Hematopoietic multipotent progenitor cell treated with erythropoietin and hydrocortisone succinate and interleukin-3 and kit ligand, for 4 days (in vitro differentiated cells): ENCODE measurements around the gene HIC1.

ENCODE experiments used
- DNase-seq: peaks from one replicate; pipeline ENCODE4 v3.0.0-alpha.2; 2015

The HIC1 gene

DNA sequence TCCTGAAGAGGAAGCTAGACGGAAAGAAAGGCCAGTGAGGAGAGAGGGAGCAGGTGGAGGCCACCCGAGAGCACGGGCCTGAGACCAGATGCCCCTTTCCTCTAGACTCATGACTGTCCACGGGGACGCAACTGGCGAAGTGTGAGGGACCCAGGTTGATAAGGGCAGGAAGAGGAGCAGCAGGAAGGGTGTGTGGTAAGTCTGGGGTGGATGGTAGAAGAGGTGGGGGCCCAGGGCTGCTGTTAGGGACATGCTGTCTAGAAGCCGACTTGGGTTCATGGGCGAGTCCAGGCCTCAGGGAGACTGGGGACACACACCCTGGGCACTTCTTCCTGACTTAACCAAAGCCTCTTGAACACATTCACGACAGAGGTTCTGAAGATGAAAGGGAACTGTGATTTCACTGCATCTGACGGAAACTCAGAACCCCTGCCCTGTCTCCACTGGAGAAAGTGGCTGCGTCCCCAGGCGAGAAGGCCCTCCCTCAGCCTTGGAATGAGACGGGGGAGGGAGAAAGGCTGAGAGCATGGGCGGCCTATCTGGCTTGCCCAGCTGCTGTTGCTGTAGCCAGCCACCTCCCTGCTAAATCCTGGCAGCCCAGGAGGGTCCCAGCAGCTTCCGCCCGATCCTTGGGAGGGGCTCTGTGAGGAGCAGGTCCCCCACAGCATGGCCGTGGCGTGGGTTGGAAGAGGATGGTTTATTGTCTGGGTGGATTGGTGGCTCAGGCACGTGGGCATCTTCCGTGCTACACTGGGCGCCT, 6.0 kb downstream of the HIC1 start:
- peak; percentile 30 for DNase-seq

DNA sequence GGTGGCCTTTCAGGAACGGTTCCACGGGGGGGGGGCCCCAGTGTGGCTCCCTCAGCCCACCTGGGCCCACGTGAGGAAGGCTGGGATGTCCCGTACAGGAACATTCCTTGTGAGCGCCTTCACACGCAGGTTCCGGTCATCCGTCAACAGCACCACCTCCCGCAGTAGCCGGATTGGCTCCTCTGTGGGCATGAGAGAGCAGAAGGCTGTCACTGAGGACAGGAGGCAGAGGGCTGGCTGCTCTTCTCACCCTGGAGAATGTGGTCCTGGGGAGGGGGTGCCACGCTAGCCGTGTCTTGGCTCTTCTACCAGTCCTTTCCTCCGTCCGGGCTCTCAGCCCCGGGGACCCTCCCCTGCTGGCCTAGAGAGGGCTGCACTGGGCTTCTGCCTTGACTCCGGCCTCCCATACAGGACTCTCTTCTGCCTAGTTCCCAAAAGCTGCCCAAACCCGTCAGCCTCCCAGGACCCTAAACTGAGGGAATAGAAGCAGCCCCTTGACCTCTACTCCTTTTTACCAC, 6.6 kb downstream of the HIC1 start:
- no peak for DNase-seq

DNA sequence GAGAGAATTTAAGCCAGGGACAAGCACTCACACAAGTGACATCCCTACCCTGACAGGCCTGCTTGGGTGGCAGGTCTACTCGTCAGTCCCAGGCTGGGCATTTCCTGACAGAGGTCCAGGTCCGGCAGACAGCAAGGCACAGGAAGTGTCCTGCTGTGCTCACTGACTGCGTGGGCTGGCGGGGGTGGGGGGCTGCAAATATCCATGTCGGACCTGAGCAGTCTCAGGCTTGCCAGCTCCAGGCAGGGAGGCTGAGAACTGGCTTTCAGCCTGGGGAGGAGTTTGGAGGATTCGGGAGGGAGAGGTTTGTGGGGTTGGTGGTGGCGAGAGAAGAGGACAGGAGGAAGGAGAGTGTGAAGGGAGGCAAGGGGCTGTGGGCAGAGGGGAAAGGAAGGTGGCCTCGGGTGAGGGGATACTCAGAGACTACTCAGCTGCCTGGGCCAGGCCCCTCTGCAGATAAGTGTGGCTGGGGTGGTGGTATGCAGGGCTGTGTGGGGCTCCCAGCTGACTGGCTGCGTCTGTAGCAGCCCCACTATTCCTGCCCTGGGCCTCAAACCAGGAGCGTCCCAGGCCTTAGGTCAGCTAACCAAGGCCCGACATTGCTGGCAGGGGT, 7.8 kb downstream of the HIC1 start:
- no peak for DNase-seq

DNA sequence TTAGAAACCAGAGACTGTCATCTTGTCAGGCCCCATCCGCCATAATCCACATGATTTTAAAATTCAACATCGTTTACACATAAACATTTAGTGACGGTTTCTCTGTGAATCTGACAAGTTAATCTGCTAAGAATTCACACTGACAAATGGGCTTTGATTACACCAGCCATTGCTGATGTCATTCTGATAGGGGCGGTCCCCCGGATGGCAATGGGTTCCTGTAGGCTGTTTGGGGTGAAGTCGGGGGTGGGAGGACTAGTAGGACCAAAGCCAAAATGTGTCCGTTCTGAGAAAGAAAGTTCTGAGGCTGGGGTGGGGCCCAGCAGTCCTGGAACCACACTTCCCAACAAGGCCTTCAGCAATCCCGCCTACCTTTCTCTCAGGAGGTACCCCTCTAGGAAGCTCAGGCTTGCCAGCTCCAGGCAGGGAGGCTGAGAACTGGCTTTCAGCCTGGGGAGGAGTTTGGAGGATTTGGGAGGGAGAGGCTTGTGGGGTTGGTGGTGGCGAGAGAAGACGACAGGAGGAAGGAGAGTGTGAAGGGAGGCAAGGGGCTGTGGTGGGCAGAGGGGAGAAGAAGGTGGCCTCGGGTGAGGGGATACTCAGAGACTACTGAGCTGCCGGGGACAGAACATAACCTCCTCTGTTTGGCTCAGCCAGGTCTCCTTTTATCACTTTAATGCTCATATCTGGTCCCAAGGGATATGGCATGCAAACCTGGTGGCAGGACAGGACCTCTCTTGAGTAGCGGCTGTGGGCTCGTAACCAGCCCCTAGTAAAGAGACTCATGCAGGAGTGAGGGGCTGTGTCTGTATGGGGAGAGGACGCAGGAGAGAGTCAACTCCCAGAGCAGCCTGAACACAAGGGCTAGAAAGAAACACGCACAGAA, 8.6 kb downstream of the HIC1 start:
- DNase-seq: no peak

DNA sequence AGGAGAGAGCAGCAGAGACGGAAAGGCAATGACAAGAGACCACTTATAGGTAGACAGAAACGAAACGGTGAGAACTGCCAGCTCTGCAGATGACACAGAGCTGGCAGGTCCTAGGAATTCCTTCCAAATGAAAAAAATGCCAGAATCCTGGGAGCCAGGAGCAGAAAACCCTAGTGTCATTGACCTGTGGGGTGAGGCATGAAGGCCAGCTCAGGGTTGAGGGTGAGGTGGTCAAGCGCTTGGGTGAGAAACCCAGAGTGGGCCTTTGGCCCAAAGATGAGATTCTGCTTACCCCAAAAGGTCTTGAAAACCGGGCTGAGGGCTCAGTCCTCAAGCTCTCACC, 9.2 kb downstream of the HIC1 start:
- no peak for DNase-seq

DNA sequence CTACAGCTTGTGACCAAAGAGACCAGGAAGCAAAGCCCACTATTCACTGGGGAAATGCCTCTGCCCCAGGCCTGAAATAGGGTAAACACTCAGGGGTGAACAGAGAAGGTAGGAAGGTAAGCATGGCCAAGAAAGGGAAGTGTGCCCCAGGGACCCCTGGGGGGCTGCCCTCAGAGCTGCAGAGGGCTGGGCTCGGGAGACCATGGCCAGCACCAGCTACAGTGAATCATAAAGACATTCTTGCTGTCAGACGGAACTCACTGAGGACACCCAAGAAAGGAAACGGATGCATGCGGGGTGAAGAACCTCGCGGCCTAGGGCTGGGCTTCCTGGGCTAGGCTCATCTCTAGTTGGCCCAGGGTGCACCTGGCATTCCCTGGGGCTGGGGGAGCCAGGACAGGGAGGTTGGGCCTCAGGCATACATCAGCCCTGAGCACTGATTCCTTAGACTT, 9.6 kb downstream of the HIC1 start:
- no peak for DNase-seq

DNA sequence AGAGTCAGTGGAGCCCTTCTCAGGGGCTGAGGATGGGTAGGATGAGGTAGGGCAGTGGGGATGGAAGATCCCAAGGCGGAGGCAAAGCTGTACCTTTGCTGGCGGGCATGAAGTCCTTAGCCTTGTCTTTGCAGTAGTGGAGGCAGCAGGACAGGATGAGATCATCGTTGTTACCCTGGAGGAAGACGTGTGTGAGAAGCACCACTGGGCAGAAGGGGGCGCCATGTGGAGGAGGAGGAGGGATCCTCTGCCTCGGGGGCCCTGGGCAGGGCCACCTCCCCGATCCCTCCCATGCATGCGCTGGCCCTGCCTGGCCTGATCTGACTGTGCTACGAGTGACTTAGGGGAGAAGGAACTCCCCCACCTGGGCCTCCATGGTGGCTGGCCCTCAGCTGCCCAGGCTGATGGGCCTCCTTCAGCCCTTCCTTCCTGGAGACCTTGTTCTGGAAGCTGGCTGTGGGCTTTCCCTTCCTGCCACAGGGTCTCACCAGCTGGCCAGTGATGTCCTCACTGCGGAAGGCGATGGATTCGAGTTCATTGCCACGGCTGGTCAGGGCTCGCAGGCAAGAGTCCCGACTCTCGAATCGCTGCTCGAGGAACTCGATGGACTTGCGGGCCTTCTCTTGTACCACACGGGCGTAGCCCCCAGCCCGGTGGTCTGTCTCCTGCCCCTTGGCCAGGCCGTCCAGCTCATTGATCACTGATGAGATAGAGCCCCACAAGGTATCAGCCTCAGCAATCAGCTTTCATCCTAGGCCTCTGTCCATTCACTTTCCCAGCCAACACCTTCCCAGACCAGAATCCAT, 10.3 kb downstream of the HIC1 start:
- DNase-seq: peak; percentile 75

DNA sequence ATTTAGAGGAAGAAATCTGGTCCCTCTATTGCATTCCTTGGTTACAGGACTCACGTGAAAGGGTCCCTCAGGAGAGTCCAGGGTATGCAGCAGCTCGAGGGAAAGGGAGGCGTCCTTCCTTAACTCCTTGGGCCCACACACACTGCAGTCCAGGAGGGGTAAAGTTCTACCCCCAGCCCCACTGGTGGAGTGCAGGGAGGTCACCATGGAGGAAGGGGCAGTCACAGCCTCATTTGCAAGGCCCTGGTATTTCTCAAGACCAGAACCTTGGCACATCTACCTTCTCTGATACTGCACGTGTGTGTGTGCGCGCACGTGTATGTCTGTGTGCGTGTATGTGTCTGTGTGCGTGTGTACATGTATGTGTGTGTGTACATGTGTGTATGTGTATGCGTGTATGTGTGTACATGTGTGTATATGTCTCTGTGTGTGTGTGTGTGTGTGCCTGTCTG, 11.1 kb downstream of the HIC1 start:
- DNase-seq: no peak

DNA sequence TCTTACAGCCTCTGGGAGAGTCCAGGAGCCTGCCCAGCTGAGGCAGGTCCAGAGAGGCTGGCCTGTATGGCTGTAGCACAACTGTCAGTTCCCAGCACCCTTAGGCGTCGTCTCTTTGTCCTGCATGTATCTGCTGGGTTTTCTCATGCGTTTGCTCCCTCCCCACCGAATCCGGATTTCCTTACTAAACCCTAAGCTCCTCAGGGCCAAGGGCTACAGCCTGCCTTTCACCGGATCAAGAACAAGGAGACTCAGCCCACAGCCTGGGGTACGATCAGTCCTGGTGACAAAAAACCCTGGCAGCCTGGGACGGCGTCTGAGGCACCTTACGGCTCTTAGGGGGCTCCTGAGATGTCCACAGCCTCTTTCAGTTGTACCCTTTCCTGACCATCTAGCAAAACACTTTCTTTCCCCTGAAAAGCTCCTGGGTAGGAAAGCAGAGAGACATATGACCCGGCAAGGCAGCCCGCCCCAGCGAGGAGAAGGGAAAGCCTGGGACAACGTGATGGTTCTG, 12.2 kb downstream of the HIC1 start:
- no peak for DNase-seq

DNA sequence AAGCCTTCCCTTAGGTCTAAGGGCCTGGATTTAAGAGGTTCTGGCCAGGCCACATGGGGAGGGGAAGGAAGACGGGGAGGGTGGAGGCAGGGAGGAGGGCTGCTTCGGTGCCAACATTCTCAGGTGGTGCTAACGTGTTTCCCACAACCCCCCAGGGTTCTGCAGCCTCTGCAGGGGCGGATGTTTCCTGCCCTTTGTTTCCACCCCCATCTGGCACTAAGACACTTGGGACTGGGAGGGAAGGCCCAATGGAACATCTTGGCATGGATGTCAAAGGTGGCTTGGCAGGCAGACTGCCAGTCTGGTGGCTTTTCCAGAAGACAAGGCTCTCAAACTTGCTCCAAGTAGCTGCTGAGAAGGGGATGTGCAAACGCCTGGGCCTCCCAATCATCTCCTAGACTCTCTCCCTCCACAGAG, 12.7 kb downstream of the HIC1 start:
- no peak for DNase-seq

DNA sequence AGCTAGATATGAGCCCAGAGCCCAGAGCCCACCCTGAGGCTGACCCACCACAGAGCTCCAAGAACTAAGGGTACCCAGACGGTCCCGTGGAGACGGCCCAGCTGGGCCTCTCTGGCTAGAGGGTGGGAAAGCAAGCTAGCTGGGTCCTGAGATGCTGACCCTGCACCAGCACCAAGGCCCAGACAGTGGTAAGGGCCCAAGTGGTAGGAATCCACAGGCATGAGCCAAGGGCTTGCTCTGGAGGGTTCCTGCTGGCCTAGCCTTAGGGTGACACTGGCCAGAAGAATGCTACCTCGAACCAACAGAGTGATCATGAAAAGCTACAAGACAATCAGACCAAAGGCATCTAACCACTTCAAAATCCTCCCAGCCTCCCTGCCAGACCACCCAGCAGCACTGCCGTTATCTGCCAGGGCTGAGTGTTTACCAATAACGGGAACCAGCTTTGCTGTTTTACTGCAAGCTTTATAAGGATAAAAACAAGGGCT, 13.2 kb downstream of the HIC1 start:
- no peak for DNase-seq

DNA sequence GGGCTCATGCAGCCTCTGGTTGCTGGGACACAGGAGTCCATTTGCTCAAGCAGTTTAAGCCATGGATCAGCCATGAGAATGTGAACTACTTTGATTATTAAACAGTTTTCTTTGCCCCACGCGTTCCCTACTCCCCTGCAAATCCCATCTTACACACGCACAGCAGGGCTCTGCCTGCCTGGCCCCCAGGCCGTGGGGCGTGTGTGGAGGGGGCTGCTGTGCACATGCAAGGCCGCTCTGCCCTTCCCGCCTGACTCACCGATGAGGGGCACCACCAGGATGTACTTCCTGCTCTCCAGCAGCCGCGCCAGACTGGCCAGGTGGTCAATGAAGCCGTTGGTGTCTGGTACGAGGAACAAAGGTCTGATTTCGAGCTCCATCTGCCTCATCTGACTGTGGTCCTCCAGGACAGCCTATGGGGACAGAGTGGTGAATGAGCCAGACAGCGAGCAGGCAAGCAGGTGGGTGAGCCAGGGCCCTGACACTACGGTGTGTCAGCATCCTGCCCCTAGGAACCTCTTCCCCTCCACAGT, 13.7 kb downstream of the HIC1 start:
- DNase-seq: no peak

DNA sequence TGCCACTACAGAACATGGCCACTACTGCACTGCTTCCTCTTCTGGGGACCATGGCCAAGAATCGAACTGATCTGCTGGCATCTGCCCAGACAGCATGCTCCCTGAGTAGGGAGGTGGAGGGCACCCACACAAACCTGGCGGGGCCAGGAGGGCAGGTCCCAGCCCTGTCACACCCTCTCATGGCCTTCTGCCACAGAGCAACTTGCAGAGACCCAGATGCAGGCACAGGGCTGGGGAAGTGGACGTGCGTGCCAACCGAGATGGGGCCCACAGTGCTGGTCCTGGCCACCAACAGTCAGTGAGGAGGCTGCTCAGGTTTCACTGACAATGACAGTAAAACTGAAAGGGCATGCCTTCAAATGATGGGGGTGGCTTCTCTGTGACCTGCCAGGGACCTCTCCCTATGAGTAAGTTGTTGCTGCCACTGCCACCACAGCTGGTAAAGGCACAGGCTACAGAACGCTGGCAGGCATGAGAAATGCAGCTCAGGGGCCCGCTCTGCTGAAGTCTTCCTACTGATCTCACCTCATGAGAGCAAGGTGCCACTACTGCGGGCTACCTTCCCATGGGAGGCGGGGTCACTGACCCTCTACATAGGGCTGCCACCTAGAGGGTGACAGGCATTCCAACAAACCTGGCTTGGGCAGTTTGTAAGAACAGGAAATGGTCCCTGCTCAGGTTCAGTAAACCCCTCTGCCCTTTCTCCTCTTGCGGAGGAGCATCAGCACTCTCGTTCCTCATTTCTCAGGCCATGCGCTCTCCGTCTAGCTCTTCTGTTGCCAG, 15.5 kb downstream of the HIC1 start:
- no peak for DNase-seq

DNA sequence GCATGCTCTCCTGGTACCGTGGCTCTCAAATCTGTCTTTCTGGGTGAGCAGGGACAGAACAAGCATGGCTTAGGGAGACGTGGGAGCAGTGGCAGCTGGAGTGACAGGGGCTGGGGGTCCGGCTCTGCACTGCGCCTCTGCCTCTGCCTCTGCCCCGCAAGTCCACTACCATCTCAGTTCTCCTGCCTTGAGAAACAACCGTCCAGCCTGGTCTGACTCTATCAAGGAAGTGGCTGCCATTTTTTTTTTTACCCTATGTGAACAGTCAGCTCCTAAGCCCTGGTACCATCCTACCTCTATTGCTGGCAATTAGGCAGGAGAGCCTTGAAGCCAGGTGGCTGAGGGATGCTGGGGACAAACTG, 16.1 kb downstream of the HIC1 start:
- DNase-seq: no peak

DNA sequence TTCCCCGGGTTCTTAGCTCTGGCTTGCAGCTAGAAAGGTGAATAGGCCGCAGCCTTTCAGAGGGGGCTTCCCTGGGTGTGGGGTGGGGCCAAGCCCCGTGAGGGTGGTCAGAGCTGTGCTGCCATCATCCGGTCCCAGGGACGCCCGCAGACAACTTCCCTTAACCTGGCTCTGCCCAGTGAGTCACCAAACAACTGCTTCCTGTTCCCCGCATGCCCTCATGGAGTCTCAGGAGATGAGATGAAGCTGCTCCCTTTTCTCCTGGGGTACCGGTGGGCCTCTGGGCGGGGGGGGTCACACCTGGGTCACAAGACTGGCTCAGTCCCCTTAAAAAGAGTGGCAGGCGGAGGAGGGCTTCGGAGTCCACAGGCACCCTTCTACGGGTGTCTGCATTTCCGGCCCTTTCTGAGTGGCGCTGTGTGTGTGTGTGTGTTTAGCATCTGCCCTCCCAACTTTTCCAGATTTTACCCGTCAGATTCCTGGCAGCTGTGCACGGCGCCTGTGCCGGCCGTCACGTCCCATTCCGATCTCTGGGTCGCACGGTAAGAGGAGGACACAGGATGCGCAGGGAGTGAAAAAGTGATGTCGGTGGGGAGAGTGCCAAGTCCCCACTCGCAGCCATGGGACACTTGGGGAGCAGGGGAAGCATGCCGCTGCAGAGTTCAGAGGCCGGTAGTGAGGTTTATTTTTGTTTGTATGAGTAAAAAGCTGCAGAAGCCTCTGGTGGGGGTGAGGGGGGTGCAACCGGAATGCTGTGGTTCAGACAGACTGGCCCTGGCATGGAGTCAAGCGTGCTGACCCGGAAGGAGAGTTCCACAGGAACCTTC, 16.8 kb downstream of the HIC1 start:
- DNase-seq: no peak

DNA sequence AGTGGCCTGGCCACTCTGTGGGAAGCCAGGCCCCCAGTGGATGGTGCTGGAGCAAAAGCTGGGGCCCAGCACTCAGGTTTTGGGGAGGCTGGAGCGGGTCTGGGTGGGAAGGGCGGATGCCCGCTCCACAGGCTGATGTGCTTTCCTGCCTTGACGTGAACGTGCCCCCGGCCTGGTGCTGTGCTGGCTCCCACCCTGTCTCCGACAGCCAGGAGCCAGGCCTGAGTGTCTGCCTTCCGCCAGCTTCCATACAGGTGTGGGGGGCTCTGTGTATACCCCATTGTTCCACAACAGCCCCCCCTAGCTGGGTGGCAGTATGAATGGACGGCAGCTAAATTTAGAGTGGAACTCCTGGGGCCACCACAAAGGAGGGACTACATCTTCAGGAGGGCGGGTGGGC, 20.0 kb downstream of the HIC1 start:
- no peak for DNase-seq

DNA sequence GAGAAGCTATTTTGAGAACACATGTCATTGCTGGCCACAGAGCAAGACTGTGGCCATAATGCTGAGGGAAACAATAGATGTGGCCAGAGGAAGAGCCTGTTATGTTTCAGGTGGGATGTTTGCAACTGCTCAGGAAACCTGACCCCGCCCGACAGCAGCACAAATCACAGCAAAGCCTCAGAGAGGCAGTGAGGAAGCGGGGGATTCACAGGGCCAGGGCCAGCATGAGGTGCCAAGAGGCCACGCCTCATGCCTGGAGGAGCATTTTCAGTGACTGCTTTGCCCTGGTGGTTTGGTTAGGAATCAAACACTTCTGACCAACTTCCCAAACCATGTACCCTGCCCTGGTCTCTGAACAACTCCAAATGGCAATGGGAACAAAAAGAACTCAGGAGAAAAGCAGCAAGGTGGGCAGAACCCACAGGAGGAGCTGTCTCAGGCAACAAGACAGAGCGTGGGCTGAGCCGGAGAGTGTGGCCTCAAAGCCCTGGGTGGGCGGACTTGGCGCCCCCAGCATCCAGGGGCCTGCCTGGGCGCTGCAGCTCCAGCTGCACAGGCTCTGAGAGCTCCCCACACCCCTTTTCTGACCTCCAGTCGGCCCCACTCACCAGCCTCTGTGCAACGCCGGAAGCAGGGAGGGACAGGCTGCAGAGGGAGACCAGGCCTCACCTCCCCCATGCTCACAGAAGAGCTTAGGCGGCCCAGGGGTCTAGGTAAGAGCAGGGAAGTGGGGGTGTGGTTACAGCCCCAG, 20.6 kb downstream of the HIC1 start:
- no peak for DNase-seq

DNA sequence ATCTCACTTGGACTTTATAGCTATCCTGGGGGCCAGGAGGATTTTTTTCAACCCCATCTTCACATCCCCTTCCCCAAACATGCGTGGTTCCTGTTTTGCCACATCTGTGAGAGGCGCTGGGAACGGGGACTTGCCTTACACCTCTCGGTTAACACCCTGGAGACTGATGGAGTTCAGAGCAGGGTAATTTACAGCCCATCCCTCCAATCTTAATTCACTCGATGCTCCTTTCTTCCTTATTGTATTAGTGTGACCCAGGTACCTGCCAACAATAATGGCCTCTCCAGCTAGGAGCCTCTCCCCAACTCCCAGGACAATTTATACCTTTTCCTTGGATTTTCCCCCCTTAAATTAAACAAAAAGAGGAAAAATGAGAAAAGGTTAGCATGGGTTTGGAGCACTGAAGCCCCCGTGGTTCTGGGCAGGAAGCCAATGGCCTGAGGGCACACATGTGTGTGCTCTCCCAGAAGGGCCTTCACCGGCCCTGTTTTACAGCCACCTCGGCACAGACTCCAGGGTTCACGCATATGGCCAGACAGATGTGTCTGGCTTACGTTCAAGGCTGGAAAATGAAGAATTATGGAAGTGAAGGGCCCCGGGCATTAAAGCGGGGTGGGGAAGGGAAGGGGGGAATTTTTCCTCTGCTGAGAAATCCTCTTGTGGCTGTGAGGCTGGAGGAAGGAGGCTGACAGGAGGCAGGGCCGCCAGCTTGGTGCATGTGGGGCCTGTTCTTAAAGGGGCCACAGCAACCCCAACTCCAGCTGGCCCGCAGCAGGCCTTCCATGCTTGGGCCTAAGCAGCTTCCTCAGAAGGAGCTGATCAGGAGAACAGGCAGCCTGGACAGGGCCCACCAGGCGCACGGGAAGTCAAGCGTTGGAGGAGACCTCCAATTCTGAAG, 21.4 kb downstream of the HIC1 start:
- no peak for DNase-seq
